ENCODE data around the gene LYPD6.

Gene LYPD6

GRCh38 chr2:149291881-149292280, 38.5 kb upstream of the LYPD6 start:
- Histone ChIP-seq H3K36me3 (ENCODE audit: insufficient read depth, low read length) (no peaks in the 10 kb centered on the region), H3K4me2 (ENCODE audit: insufficient read depth, low read length) (no peak overlapping the region), H2AFZ (ENCODE audit: low read depth, low read length) (no peak overlapping the region), H3K9ac (ENCODE audit: low read depth, low read length) (no peak overlapping the region), H3K4me1 (ENCODE audit: insufficient read depth, low read length) (no peaks in the 10 kb centered on the region), H3K9me3 (ENCODE audit: insufficient read depth, low read length, severe bottlenecking) (no peaks in the 10 kb centered on the region), H3K79me2 (ENCODE audit: insufficient read depth, low read length) (no peaks in the 10 kb centered on the region), H3K27me3 (ENCODE audit: insufficient read depth, low read length, poor library complexity) (no peaks in the 10 kb centered on the region), H3K4me3 (ENCODE audit: low read depth in 1 of 2, low read length in 2 of 2) (no peak overlapping the region), H4K20me1 (ENCODE audit: insufficient read depth, low read length) (no peaks in the 10 kb centered on the region), H3K27ac (ENCODE audit: low read length) (no peak overlapping the region)
- ATAC-seq (ENCODE audit: insufficient read depth, low read depth) (no peak), DNase-seq (no peak)
- TF ChIP-seq CTCF (IDR thresholded peaks at IDR 0.05; ENCODE audit: borderline replicate concordance, extremely low read depth, low read length, poor library complexity, severe bottlenecking) (no peak), EZH2 (IDR thresholded peaks at IDR 0.05; ENCODE audit: borderline replicate concordance, low read depth, low read length, severe bottlenecking) (no peak)

DNA sequence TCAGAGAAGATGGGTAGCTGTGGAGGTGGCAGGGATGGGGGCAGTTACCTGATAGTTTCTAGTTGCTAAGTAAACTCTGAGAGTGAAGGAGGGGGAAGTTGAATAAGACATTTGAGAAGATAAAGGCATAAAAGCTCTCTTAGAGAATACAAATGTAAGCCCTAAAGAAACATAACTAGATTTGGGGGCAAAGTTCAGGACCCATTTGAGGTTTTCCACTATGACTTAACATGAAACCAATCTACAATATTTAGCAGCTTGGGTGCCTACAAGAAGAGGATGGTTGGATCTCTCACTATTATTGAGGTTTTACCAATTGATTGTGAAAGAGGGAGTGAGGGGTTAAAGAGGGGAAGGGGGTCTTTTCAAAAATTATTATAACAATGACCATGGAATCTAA, 34.4 kb upstream of the LYPD6 start:
- H3K4me3 ChIP-seq (ENCODE audit: low read depth in 1 of 2, low read length in 2 of 2): no peak overlapping the region
- no peak for TF ChIP-seq EZH2 (IDR thresholded peaks at IDR 0.05; ENCODE audit: borderline replicate concordance, low read depth, low read length, severe bottlenecking)
- no peak for TF ChIP-seq CTCF (IDR thresholded peaks at IDR 0.05; ENCODE audit: borderline replicate concordance, extremely low read depth, low read length, poor library complexity, severe bottlenecking)
- H3K27ac ChIP-seq (ENCODE audit: low read length): no peak overlapping the region
- no peaks in the 10 kb centered on the region for H3K4me1 ChIP-seq (ENCODE audit: insufficient read depth, low read length)
- H3K36me3 ChIP-seq (ENCODE audit: insufficient read depth, low read length): no peaks in the 10 kb centered on the region
- H4K20me1 ChIP-seq (ENCODE audit: insufficient read depth, low read length): no peaks in the 10 kb centered on the region
- DNase-seq (no peak), ATAC-seq (ENCODE audit: insufficient read depth, low read depth) (no peak)
- no peaks in the 10 kb centered on the region for H3K9me3 ChIP-seq (ENCODE audit: insufficient read depth, low read length, severe bottlenecking)
- no peak overlapping the region for H3K9ac ChIP-seq (ENCODE audit: low read depth, low read length)
- no peaks in the 10 kb centered on the region for H3K79me2 ChIP-seq (ENCODE audit: insufficient read depth, low read length)
- H2AFZ ChIP-seq (ENCODE audit: low read depth, low read length): no peak overlapping the region
- no peak overlapping the region for H3K4me2 ChIP-seq (ENCODE audit: insufficient read depth, low read length)
- no peaks in the 10 kb centered on the region for H3K27me3 ChIP-seq (ENCODE audit: insufficient read depth, low read length, poor library complexity)

- no peaks in the 10 kb centered on the region for H4K20me1 ChIP-seq (ENCODE audit: insufficient read depth, low read length)
- H3K27ac ChIP-seq (ENCODE audit: low read length): no peak overlapping the region
- no peak overlapping the region for H2AFZ ChIP-seq (ENCODE audit: low read depth, low read length)
- no peak overlapping the region for H3K4me2 ChIP-seq (ENCODE audit: insufficient read depth, low read length)
- TF ChIP-seq CTCF (IDR thresholded peaks at IDR 0.05; ENCODE audit: borderline replicate concordance, extremely low read depth, low read length, poor library complexity, severe bottlenecking): no peak
- ATAC-seq (ENCODE audit: insufficient read depth, low read depth) (no peak), DNase-seq (no peak)
- no peak overlapping the region for H3K9ac ChIP-seq (ENCODE audit: low read depth, low read length)
- H3K4me3 ChIP-seq (ENCODE audit: low read depth in 1 of 2, low read length in 2 of 2): no peak overlapping the region
- no peaks in the 10 kb centered on the region for H3K9me3 ChIP-seq (ENCODE audit: insufficient read depth, low read length, severe bottlenecking)
- H3K36me3 ChIP-seq (ENCODE audit: insufficient read depth, low read length): no peaks in the 10 kb centered on the region
- no peaks in the 10 kb centered on the region for H3K79me2 ChIP-seq (ENCODE audit: insufficient read depth, low read length)
- no peaks in the 10 kb centered on the region for H3K27me3 ChIP-seq (ENCODE audit: insufficient read depth, low read length, poor library complexity)
- H3K4me1 ChIP-seq (ENCODE audit: insufficient read depth, low read length): no peaks in the 10 kb centered on the region
Measured at GRCh38 chr2:149307014-149307413, 23.4 kb upstream of the LYPD6 start.

GRCh38 chr2:149310349-149310748, 20.0 kb upstream of the LYPD6 start:
- no peaks in the 10 kb centered on the region for H3K27me3 ChIP-seq (ENCODE audit: insufficient read depth, low read length, poor library complexity)
- ATAC-seq (ENCODE audit: insufficient read depth, low read depth): no peak
- TF ChIP-seq CTCF (IDR thresholded peaks at IDR 0.05; ENCODE audit: borderline replicate concordance, extremely low read depth, low read length, poor library complexity, severe bottlenecking) (no peak), EZH2 (IDR thresholded peaks at IDR 0.05; ENCODE audit: borderline replicate concordance, low read depth, low read length, severe bottlenecking) (no peak)
- no peaks in the 10 kb centered on the region for H3K9me3 ChIP-seq (ENCODE audit: insufficient read depth, low read length, severe bottlenecking)
- no peak overlapping the region for H3K27ac ChIP-seq (ENCODE audit: low read length)
- no peak overlapping the region for H2AFZ ChIP-seq (ENCODE audit: low read depth, low read length)
- no peak for DNase-seq
- H3K4me2 ChIP-seq (ENCODE audit: insufficient read depth, low read length): no peak overlapping the region
- H3K4me3 ChIP-seq (ENCODE audit: low read depth in 1 of 2, low read length in 2 of 2): no peak overlapping the region
- no peak overlapping the region for H3K9ac ChIP-seq (ENCODE audit: low read depth, low read length)
- no peaks in the 10 kb centered on the region for H3K79me2 ChIP-seq (ENCODE audit: insufficient read depth, low read length)
- no peaks in the 10 kb centered on the region for H3K36me3 ChIP-seq (ENCODE audit: insufficient read depth, low read length)
- H4K20me1 ChIP-seq (ENCODE audit: insufficient read depth, low read length): no peaks in the 10 kb centered on the region
- no peaks in the 10 kb centered on the region for H3K4me1 ChIP-seq (ENCODE audit: insufficient read depth, low read length)
